ENCODE results near the gene ELAVL1. TPM values are rescaled to one million over a fixed set of nuclear protein-coding genes. Genes with fewer than 3 reads are reported as not detected.

Gene ELAVL1
- polyA plus RNA-seq, 1 of the 3 experiments (the other 2 are of a cell fraction), result 49.6 TPM

DNA sequence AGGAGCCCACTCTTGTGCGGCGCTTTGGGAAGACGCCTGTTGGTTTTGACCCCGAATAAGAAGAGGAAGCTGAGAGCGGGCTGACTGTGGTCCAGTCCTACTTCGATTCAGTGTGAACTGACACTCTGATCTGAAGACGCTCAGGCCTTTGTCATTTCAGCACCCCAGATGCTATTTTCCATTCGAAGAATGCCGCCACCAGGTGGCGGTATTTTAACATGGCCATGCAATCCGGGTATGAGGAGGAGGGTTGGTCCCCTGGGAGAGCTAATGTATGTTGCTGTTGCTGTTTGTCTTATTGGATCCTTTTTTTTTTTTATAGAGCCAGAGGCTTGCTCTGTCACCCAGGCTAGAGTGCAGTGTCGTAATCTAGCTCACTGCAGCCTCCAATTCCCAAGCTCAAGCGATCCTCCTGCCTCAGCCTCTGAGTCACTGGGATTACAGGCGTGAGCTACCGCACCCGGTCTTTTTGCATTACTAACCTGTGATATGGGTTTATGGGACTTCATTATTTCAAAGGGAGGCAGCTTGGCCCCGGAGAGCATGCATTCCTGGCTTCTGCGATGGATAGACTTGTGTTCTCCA, 61.2 kb downstream of the ELAVL1 start (continued):
- TF ChIP-seq NFIC (IDR thresholded peaks at IDR 0.05; ENCODE audit: borderline replicate concordance) (no peak), EZH2phosphoT487 (IDR thresholded peaks at IDR 0.05; ENCODE audit: borderline replicate concordance, low read depth) (no peak), GATA2 (CRISPR knock-in tag; IDR thresholded peaks at IDR 0.05) (no peak), POLR2AphosphoS5 (IDR thresholded peaks at IDR 0.05; ENCODE audit: low read depth, low read length) (no peak), CHD2 (IDR thresholded peaks at IDR 0.05; ENCODE audit: low read length, partially characterized antibody) (no peak), TCF12 (IDR thresholded peaks at IDR 0.05) (peak; percentile 18; the same call in 1 of the 2 replicates), YY1 (IDR thresholded peaks at IDR 0.05; ENCODE audit: low read depth) (0 out of 2 replicates have a peak, but pooled peaks have one; percentile 27), SIN3A (IDR thresholded peaks at IDR 0.05; ENCODE audit: borderline replicate concordance, low read depth, low read length) (peak; percentile 49; the same call in 1 of the 2 replicates), SMC3 (IDR thresholded peaks at IDR 0.05; ENCODE audit: low read depth, low read length) (peak; percentile 80)
- TF ChIP-seq, protein P1, sequence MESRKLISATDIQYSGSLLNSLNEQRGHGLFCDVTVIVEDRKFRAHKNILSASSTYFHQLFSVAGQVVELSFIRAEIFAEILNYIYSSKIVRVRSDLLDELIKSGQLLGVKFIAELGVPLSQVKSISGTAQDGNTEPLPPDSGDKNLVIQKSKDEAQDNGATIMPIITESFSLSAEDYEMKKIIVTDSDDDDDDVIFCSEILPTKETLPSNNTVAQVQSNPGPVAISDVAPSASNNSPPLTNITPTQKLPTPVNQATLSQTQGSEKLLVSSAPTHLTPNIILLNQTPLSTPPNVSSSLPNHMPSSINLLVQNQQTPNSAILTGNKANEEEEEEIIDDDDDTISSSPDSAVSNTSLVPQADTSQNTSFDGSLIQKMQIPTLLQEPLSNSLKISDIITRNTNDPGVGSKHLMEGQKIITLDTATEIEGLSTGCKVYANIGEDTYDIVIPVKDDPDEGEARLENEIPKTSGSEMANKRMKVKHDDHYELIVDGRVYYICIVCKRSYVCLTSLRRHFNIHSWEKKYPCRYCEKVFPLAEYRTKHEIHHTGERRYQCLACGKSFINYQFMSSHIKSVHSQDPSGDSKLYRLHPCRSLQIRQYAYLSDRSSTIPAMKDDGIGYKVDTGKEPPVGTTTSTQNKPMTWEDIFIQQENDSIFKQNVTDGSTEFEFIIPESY (IDR thresholded peaks at IDR 0.05; ENCODE audit: borderline replicate concordance, low read depth), result no peak
- TF ChIP-seq, protein P2, sequence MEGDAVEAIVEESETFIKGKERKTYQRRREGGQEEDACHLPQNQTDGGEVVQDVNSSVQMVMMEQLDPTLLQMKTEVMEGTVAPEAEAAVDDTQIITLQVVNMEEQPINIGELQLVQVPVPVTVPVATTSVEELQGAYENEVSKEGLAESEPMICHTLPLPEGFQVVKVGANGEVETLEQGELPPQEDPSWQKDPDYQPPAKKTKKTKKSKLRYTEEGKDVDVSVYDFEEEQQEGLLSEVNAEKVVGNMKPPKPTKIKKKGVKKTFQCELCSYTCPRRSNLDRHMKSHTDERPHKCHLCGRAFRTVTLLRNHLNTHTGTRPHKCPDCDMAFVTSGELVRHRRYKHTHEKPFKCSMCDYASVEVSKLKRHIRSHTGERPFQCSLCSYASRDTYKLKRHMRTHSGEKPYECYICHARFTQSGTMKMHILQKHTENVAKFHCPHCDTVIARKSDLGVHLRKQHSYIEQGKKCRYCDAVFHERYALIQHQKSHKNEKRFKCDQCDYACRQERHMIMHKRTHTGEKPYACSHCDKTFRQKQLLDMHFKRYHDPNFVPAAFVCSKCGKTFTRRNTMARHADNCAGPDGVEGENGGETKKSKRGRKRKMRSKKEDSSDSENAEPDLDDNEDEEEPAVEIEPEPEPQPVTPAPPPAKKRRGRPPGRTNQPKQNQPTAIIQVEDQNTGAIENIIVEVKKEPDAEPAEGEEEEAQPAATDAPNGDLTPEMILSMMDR (IDR thresholded peaks at IDR 0.05), result peak; percentile 91

DNA sequence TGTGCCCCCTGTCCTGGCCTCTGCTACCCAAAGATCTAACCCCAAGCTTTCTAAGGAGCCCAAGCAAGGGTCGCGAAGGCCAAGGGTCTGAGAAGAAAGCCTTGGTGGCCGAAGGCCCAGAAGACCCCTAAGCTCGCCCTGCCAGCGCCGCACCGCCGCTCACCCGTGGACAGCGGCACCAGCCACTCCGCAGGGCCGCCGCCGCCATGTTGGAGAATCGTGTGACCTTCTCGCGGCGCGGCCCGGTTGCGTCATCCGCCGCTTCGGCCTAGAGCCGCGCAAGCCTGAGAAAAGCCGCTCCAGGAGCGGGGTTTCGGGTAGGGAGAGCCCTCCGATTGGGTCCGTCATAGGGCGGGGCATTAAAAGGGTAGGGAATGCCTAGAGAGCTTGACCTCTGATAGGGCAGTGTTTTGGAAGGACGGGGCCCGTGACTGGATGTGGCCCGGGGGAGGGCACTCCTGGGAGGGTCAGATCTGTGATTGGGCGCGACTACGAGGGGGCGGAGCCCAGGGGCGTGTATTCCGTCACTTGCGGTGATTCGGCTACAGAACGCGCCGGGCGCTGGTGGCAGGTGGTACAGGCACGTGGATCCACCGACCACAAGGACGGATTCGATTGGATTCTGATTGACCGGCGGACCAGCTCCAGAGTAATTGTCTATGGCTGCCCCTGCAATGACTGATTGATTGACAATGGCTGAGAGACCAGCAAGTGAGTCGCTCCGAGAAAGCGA, 61.8 kb downstream of the ELAVL1 start, which contains the start of gene TIMM44:
Gene TIMM44, minus strand, starts transcription at position 223 of the 733 bp plus-strand sequence. Its CDS starts 15 bp downstream, at position 208.
- peak within 1 kb of the TSS; percentile 62 to 85 for H3K27ac ChIP-seq (ENCODE audit: low read depth in 2 of 2, low read length in 1 of 2)
- no peaks in the 10 kb centered on the region for H3K9me3 ChIP-seq
- H3K79me2 ChIP-seq (ENCODE audit: insufficient read depth), result peaks cover 33% of the 10 kb centered on the region
- H3K27me3 ChIP-seq (ENCODE audit: insufficient read depth), result no peaks in the 10 kb centered on the region
- peaks cover 11% of the 10 kb centered on the region for H3F3A ChIP-seq (replicated peaks; ENCODE audit: insufficient read depth)
- DNase-seq, result peak; percentile 97
- 1% methylated on average over 30 of the region's 56 CpGs for WGBS (ENCODE audit: low lambda C conversion rate)
- no peaks in the 10 kb centered on the region for H3K9me2 ChIP-seq
- H3K4me3 ChIP-seq (ENCODE audit: low read depth in 2 of 2, low read length in 1 of 2), result peak within 1 kb of the TSS; percentile 70 to 74
- CTCF ChIA-PET, result interaction anchor here (0.8 to 4.4 kb wide), 35 partner anchors 8 to 420 kb away, joined by 3 to 69 read pairs (median 5); partner anchors contain the start of genes CTXN1 and TRAPPC5
- H3K9ac ChIP-seq, result peak within 1 kb of the TSS; percentile 87
- H3K4me1 ChIP-seq (ENCODE audit: control insufficient read depth in 1 of 2, insufficient read depth in 2 of 2, low read depth in 1 of 2, low read length in 1 of 2), result peaks cover 0 to 6% of the 10 kb centered on the region in 2 experiments; a peak in 1 of 4 replicates
- H2AFZ ChIP-seq (ENCODE audit: low read depth), result peak within 1 kb of the TSS; percentile 87
- H4K20me1 ChIP-seq (ENCODE audit: insufficient read depth), result no peaks in the 10 kb centered on the region
- peaks cover 14 to 15% of the 10 kb centered on the region in 2 experiments for H3K36me3 ChIP-seq (replicated peaks in 1 of 2; ENCODE audit: control insufficient read depth in 1 of 2, insufficient read depth in 2 of 2, low read length in 1 of 2)
- peak within 1 kb of the TSS; percentile 95 for H3K4me2 ChIP-seq
- POLR2A ChIA-PET, result interaction anchor here (0.6 to 2.5 kb wide), 12 partner anchors 11 to 470 kb away, joined by 3 to 15 read pairs (median 4); partner anchors contain the start of genes CTXN1, ELAVL1, MAP2K7 and SNAPC2
- peak; percentile 92 for TF ChIP-seq TAF1 (IDR thresholded peaks at IDR 0.05; ENCODE audit: borderline replicate concordance, low read depth, low read length)
- TF ChIP-seq MXI1 (IDR thresholded peaks at IDR 0.05; ENCODE audit: low read depth, low read length), result peak; percentile 99
- TF ChIP-seq RCOR1 (IDR thresholded peaks at IDR 0.05; ENCODE audit: low read length), result no peak
- TF ChIP-seq POLR2AphosphoS5 (IDR thresholded peaks at IDR 0.05; ENCODE audit: low read depth, low read length), result peak; percentile 81
- TF ChIP-seq YY1 (IDR thresholded peaks at IDR 0.05; ENCODE audit: low read depth), result peak; percentile 97
- TF ChIP-seq GATA2 (CRISPR knock-in tag; IDR thresholded peaks at IDR 0.05), result no peak
- TF ChIP-seq, protein P3, sequence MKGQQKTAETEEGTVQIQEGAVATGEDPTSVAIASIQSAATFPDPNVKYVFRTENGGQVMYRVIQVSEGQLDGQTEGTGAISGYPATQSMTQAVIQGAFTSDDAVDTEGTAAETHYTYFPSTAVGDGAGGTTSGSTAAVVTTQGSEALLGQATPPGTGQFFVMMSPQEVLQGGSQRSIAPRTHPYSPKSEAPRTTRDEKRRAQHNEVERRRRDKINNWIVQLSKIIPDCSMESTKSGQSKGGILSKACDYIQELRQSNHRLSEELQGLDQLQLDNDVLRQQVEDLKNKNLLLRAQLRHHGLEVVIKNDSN (IDR thresholded peaks at IDR 0.05; ENCODE audit: borderline replicate concordance, low read depth), result peak; percentile 66
- TF ChIP-seq, protein P4, sequence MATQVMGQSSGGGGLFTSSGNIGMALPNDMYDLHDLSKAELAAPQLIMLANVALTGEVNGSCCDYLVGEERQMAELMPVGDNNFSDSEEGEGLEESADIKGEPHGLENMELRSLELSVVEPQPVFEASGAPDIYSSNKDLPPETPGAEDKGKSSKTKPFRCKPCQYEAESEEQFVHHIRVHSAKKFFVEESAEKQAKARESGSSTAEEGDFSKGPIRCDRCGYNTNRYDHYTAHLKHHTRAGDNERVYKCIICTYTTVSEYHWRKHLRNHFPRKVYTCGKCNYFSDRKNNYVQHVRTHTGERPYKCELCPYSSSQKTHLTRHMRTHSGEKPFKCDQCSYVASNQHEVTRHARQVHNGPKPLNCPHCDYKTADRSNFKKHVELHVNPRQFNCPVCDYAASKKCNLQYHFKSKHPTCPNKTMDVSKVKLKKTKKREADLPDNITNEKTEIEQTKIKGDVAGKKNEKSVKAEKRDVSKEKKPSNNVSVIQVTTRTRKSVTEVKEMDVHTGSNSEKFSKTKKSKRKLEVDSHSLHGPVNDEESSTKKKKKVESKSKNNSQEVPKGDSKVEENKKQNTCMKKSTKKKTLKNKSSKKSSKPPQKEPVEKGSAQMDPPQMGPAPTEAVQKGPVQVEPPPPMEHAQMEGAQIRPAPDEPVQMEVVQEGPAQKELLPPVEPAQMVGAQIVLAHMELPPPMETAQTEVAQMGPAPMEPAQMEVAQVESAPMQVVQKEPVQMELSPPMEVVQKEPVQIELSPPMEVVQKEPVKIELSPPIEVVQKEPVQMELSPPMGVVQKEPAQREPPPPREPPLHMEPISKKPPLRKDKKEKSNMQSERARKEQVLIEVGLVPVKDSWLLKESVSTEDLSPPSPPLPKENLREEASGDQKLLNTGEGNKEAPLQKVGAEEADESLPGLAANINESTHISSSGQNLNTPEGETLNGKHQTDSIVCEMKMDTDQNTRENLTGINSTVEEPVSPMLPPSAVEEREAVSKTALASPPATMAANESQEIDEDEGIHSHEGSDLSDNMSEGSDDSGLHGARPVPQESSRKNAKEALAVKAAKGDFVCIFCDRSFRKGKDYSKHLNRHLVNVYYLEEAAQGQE (IDR thresholded peaks at IDR 0.05; ENCODE audit: low read depth, low read length), result peak; percentile 74
- TF ChIP-seq NFIC (IDR thresholded peaks at IDR 0.05; ENCODE audit: borderline replicate concordance), result no peak
- TF ChIP-seq, protein P5, sequence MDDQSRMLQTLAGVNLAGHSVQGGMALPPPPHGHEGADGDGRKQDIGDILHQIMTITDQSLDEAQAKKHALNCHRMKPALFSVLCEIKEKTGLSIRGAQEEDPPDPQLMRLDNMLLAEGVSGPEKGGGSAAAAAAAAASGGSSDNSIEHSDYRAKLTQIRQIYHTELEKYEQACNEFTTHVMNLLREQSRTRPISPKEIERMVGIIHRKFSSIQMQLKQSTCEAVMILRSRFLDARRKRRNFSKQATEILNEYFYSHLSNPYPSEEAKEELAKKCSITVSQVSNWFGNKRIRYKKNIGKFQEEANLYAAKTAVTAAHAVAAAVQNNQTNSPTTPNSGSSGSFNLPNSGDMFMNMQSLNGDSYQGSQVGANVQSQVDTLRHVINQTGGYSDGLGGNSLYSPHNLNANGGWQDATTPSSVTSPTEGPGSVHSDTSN (IDR thresholded peaks at IDR 0.05), result peak; percentile 94
- TF ChIP-seq RFX5 (IDR thresholded peaks at IDR 0.05; ENCODE audit: low read length), result peak; percentile 78
- TF ChIP-seq SIN3A (IDR thresholded peaks at IDR 0.05; ENCODE audit: borderline replicate concordance, low read depth, low read length), result peak; percentile 30; the same call in 1 of the 2 replicates

Data from SK-N-SH (cell line).